Measurements from ENCODE around the gene NLGN2. TPM values are rescaled to one million over a fixed set of nuclear protein-coding genes. Genes with fewer than 3 reads are reported as not detected.
A peak's percentile ranks its signal among the peaks of the same experiment; 100 is the strongest.

NLGN2 gene
- total and polyA plus RNA-seq, 2 experiments from 2014 or later: 14.4 to 38.7 TPM

GRCh38 chr17:7440113-7440833, 32.6 kb downstream of the NLGN2 start:
- peaks cover 51% of the 10 kb centered on the region for H3F3A ChIP-seq (replicated peaks; ENCODE audit: low read depth)
- peak overlapping the region; percentile 98 for H3K27ac Mint-ChIP-seq
- peak overlapping the region; percentile 96 for H3K4me3 Mint-ChIP-seq
- peaks cover 51% of the 10 kb centered on the region for H3K27me3 Mint-ChIP-seq (ENCODE audit: insufficient read depth, low read depth, poor library complexity)
- ATAC-seq (peak; percentile 3), DNase-seq (ENCODE audit: low spot score) (peak; percentile 79)
- TF ChIP-seq EZH2phosphoT487 (IDR thresholded peaks at IDR 0.05; ENCODE audit: unreplicated experiment) (no peak), ZNF331 (CRISPR knock-in tag; IDR thresholded peaks at IDR 0.05; ENCODE audit: low read depth) (no peak), POLR2AphosphoS5 (IDR thresholded peaks at IDR 0.05; ENCODE audit: low read depth) (peak; percentile 80)
- peaks cover 33% of the 10 kb centered on the region for H3K4me1 Mint-ChIP-seq
- no peaks in the 10 kb centered on the region for H3K9me3 Mint-ChIP-seq
- H3K9me2 ChIP-seq (ENCODE audit: insufficient read depth): no peaks in the 10 kb centered on the region
- peak overlapping the region; percentile 72 for H2AFZ ChIP-seq
- no peaks in the 10 kb centered on the region for H3K79me2 ChIP-seq (replicated peaks; ENCODE audit: insufficient read depth)
- H3K27me3 ChIP-seq (ENCODE audit: insufficient read depth): peaks cover 48% of the 10 kb centered on the region
- peaks cover 33% of the 10 kb centered on the region for H3K4me1 ChIP-seq (ENCODE audit: insufficient read depth)
- no peaks in the 10 kb centered on the region for H3K36me3 ChIP-seq (ENCODE audit: insufficient read depth)
- H3K36me3 Mint-ChIP-seq (ENCODE audit: low read depth): no peaks in the 10 kb centered on the region; the same call in 2 of the 3 replicates
- peak overlapping the region; percentile 76 for H3K4me2 ChIP-seq
- H3K4me3 ChIP-seq: peak overlapping the region; percentile 98
- peak overlapping the region; percentile 95 for H3K27ac ChIP-seq (ENCODE audit: low read depth)
- peaks cover 3% of the 10 kb centered on the region; the same call in 1 of the 2 replicates for H4K20me1 ChIP-seq (replicated peaks; ENCODE audit: insufficient read depth)

- Histone ChIP-seq H3K9me2 (ENCODE audit: insufficient read depth) (no peaks in the 10 kb centered on the region), H3K4me1 (ENCODE audit: insufficient read depth) (peaks cover 33% of the 10 kb centered on the region), H3F3A (replicated peaks; ENCODE audit: low read depth) (peaks cover 52% of the 10 kb centered on the region), H3K36me3 (ENCODE audit: insufficient read depth) (no peaks in the 10 kb centered on the region), H3K27ac (ENCODE audit: low read depth) (peak overlapping the region; percentile 95), H3K27me3 (ENCODE audit: insufficient read depth) (peaks cover 48% of the 10 kb centered on the region), H2AFZ (peak overlapping the region; percentile 72), H4K20me1 (replicated peaks; ENCODE audit: insufficient read depth) (peaks cover 3% of the 10 kb centered on the region; the same call in 1 of the 2 replicates), H3K4me3 (peak overlapping the region; percentile 98), H3K4me2 (peak overlapping the region; percentile 76), H3K79me2 (replicated peaks; ENCODE audit: insufficient read depth) (no peaks in the 10 kb centered on the region)
- peaks cover 36% of the 10 kb centered on the region for H3K4me1 Mint-ChIP-seq
- no peaks in the 10 kb centered on the region for H3K9me3 Mint-ChIP-seq
- TF ChIP-seq REST (IDR thresholded peaks at IDR 0.05; ENCODE audit: unreplicated experiment): peak; percentile 14
- no peak for TF ChIP-seq ETS1 (IDR thresholded peaks at IDR 0.05)
- H3K36me3 Mint-ChIP-seq (ENCODE audit: low read depth): no peaks in the 10 kb centered on the region; the same call in 2 of the 3 replicates
- ATAC-seq (peak; percentile 3), DNase-seq (ENCODE audit: low spot score) (peak; percentile 71)
- peaks cover 51% of the 10 kb centered on the region for H3K27me3 Mint-ChIP-seq (ENCODE audit: insufficient read depth, low read depth, poor library complexity)
- H3K27ac Mint-ChIP-seq: peak overlapping the region; percentile 98
- H3K4me3 Mint-ChIP-seq: peak overlapping the region; percentile 96
Measured at GRCh38 chr17:7440834-7441195, 33.2 kb downstream of the NLGN2 start.

All from GM23338 (cell line).